K562 (cell line): Measurements from ENCODE around the gene TGFBR1. TPM values are rescaled to one million over a fixed set of nuclear protein-coding genes. Genes with fewer than 3 reads are reported as not detected.

Experiments
- ATAC-seq: fragments of 200-7000 bp; cut with Tn5 transposase; 3 replicates; pipeline ENCODE4 v1.9.1; 2020; ENCODE audit warnings: moderate library complexity
- BruUV-seq: library from RNA; stranded (reverse); fragments of 400-500 nt; replicated peaks from 2 replicates; lab custom pipeline; 2021; lab: Mats Ljungman, UMichigan
- CTCF ChIA-PET: fragments of 300-600 bp; formaldehyde crosslinking; extraction: SDS; loops from one replicate; lab custom pipeline; 2021; ENCODE audit warnings: low intra/inter-chr PET ratio; lab: Yijun Ruan, JAX
- POLR2A ChIA-PET: fragments of 300-600, 350-650 bp; sonication (Branson Sonifier 250); formaldehyde crosslinking; extraction: SDS; loops from one replicate; lab custom pipeline; 2021; ENCODE audit warnings: antibody characterized with exemption, inconsistent platforms; lab: Yijun Ruan, JAX
- DNase-seq, 4 experiments: peaks; one replicate each; pipeline versions ENCODE4 v3.0.0 to v3.0.0-alpha.2; 2011 to 2018; ENCODE audit warnings: low spot score in 3 of 4, mixed read lengths in 3 of 4; ENCODE audit errors: extremely low read depth in 1 of 4
- FAIRE-seq: peaks from 2 replicates; lab custom pipeline; 2011; peaks lifted over from hg19 to GRCh38; lab: Jason Lieb, UNC
- H2AFZ ChIP-seq: 2 replicates; pipeline ENCODE4 v1.6.0; 2011; ENCODE audit warnings: low read depth, low read length, control low read depth, inconsistent platforms
- H3K27ac ChIP-seq: fragments of 200-600 bp; 3 replicates; pipeline ENCODE4 v1.8.0; 2011; ENCODE audit warnings: low read depth, mild to moderate bottlenecking, control low read depth, inconsistent platforms, low read length, moderate library complexity, mixed read lengths; ENCODE audit errors: extremely low read depth
- H3K27me3 ChIP-seq, 2 experiments: fragments of 300-600 bp in 1 of 2; 2 replicates in 1 of 2; 3 replicates in 1 of 2; pipeline versions ENCODE4 v1.6.0 to v1.8.0; 2011; ENCODE audit warnings: inconsistent platforms in 2 of 2, low read length in 2 of 2, mild to moderate bottlenecking in 1 of 2, mixed read lengths in 1 of 2, moderate library complexity in 1 of 2; ENCODE audit not compliant: control insufficient read depth in 2 of 2, insufficient read depth in 2 of 2
- H3K36me3 ChIP-seq: fragments of 300-600 bp; 3 replicates; pipeline ENCODE4 v1.8.0; 2011; ENCODE audit warnings: mild to moderate bottlenecking, low read length, inconsistent platforms; ENCODE audit not compliant: control insufficient read depth, insufficient read depth
- H3K4me1 ChIP-seq, 2 experiments: fragments of 200-600 bp in 1 of 2; replicated peaks in 1 of 2; 2 replicates in 1 of 2; 3 replicates in 1 of 2; pipeline versions ENCODE4 v1.5.1 to v1.8.0; 2011; ENCODE audit warnings: inconsistent platforms in 2 of 2, low read length in 2 of 2, mild to moderate bottlenecking in 1 of 2, mixed read lengths in 1 of 2, moderate library complexity in 1 of 2; ENCODE audit not compliant: control insufficient read depth in 2 of 2, insufficient read depth in 2 of 2
- H3K4me2 ChIP-seq: 2 replicates; pipeline ENCODE4 v1.6.1; 2011; ENCODE audit warnings: low read length, control low read depth, inconsistent platforms, mixed read lengths; ENCODE audit not compliant: insufficient read depth
- H3K4me3 ChIP-seq: fragments of 200-600 bp; sonication (generic), shearing (Covaris generic); 2 replicates; pipeline ENCODE4 v1.5.1; 2016; ENCODE audit warnings: control low read depth, inconsistent platforms
- H3K79me2 ChIP-seq: fragments of 200-600 bp; 3 replicates; pipeline ENCODE4 v1.8.0; 2011; ENCODE audit warnings: low read length, inconsistent platforms; ENCODE audit not compliant: control insufficient read depth, insufficient read depth
- H3K9ac ChIP-seq, 2 experiments: 2 replicates each; pipeline versions ENCODE4 v1.6.0 to v1.6.1; 2011; ENCODE audit warnings: low read depth in 2 of 2, low read length in 2 of 2, control low read depth in 1 of 2, inconsistent platforms in 1 of 2, mild to moderate bottlenecking in 1 of 2, mixed read lengths in 1 of 2; ENCODE audit not compliant: insufficient read depth in 1 of 2
- H3K9me1 ChIP-seq: one replicate; pipeline ENCODE4 v1.6.0; 2011; ENCODE audit warnings: inconsistent platforms, mild to moderate bottlenecking, low read length, moderate library complexity; ENCODE audit not compliant: control insufficient read depth, insufficient read depth
- H3K9me3 ChIP-seq: replicated peaks from 2 replicates; pipeline ENCODE4 v1.5.1; 2011; ENCODE audit warnings: low read depth, low read length, inconsistent platforms; ENCODE audit not compliant: control insufficient read depth, insufficient read depth
- H4K20me1 ChIP-seq: replicated peaks from 2 replicates; pipeline ENCODE4 v1.6.1; 2011; ENCODE audit warnings: low read length, inconsistent platforms, mixed read lengths; ENCODE audit not compliant: control insufficient read depth, insufficient read depth
- CBX1 ChIP-seq: sonication (generic); IDR thresholded peaks from 2 replicates; pipeline ENCODE4 v1.6.1; 2016; ENCODE audit warnings: antibody characterized with exemption, low read depth, mild to moderate bottlenecking
- CTBP1 ChIP-seq: fragments of 450-650 bp; IDR thresholded peaks from 2 replicates; pipeline ENCODE4 v1.6.1; 2016; ENCODE audit warnings: borderline replicate concordance
- DDX20 ChIP-seq: fragments of 450-650 bp; IDR thresholded peaks from 2 replicates; pipeline ENCODE4 v1.6.1; 2016; ENCODE audit warnings: missing genetic modification characterization, low read depth, mild to moderate bottlenecking, missing compliant biosample characterization, moderate library complexity
- FOXP1 ChIP-seq: sonication (generic); formaldehyde crosslinking; IDR thresholded peaks from 2 replicates; pipeline ENCODE4 v1.8.0; 2022; ENCODE audit warnings: mild to moderate bottlenecking, missing genetic modification reagents
- NCOA4 ChIP-seq: fragments of 450-650 bp; IDR thresholded peaks from 2 replicates; pipeline ENCODE4 v1.6.1; 2018; ENCODE audit warnings: mild to moderate bottlenecking; ENCODE audit not compliant: partially characterized antibody
- NCOA6 ChIP-seq: fragments of 450-650 bp; IDR thresholded peaks from 2 replicates; pipeline ENCODE4 v1.6.1; 2017; ENCODE audit warnings: mild to moderate bottlenecking
- NFXL1 ChIP-seq: fragments of 450-650 bp; formaldehyde crosslinking; IDR thresholded peaks from 2 replicates; pipeline ENCODE4 v1.4.0; 2021; ENCODE audit warnings: mild to moderate bottlenecking
- SMAD4 ChIP-seq: fragments of 250-450 bp; sonication (Bioruptor Pico); conservative IDR thresholded peaks from 2 replicates; pipeline ENCODE4 v1.8.0; 2021; ENCODE audit warnings: inconsistent platforms, mild to moderate bottlenecking, moderate library complexity
- TEAD4 ChIP-seq, 2 experiments: sonication (generic) in 1 of 2; formaldehyde crosslinking in 1 of 2; IDR thresholded peaks; 2 replicates each; pipeline versions ENCODE4 v1.6.1 to v1.8.0; 2012 to 2022; ENCODE audit warnings: borderline replicate concordance in 1 of 2, inconsistent platforms in 1 of 2, low read length in 1 of 2, mild to moderate bottlenecking in 1 of 2, missing genetic modification reagents in 1 of 2
- ZNF12 ChIP-seq: sonication (generic); formaldehyde crosslinking; IDR thresholded peaks from 2 replicates; pipeline ENCODE4 v1.4.0; 2020; ENCODE audit warnings: mild to moderate bottlenecking, missing genetic modification reagents
- ZNF146 ChIP-seq: IDR thresholded peaks from one replicate; pipeline ENCODE4 v1.6.1; 2018; ENCODE audit warnings: missing compliant biosample characterization; ENCODE audit not compliant: unreplicated experiment
- ZNF165 ChIP-seq: fragments of 250-450 bp; sonication (Bioruptor Pico); IDR thresholded peaks from 2 replicates; pipeline ENCODE4 v1.4.0; 2020; ENCODE audit warnings: borderline replicate concordance
- ZNF263 ChIP-seq: sonication (generic); formaldehyde crosslinking; IDR thresholded peaks from 2 replicates; pipeline ENCODE4 v1.8.0; 2022; ENCODE audit warnings: mild to moderate bottlenecking, missing genetic modification reagents, borderline replicate concordance
- ZNF668 ChIP-seq: fragments of 250-450 bp; sonication (Bioruptor Pico); IDR thresholded peaks from 2 replicates; pipeline ENCODE4 v1.8.0; 2022; ENCODE audit warnings: mild to moderate bottlenecking, inconsistent platforms
- ZNF79 ChIP-seq: fragments of 250-450 bp; sonication (Bioruptor Pico); IDR thresholded peaks from 2 replicates; pipeline ENCODE4 v1.4.0; 2020; ENCODE audit warnings: low read depth, mild to moderate bottlenecking, moderate library complexity
- WGBS: fragments of 100-300 bp; shearing (Covaris generic); methylation state at CpG from one replicate; pipeline ENCODE4 v1.1.6; 2016; ENCODE audit warnings: low coverage, mixed read lengths; ENCODE audit not compliant: insufficient coverage; ENCODE audit errors: missing lambda C conversion rate; 5-methylcytosine and 5-hydroxymethylcytosine counted together
- in situ Hi-C: fragments of 300-500 bp; cut with MboI; formaldehyde crosslinking; loops from 4 replicates; pipeline ENCODE4 v1.15.0; 2018; ENCODE audit warnings: inconsistent platforms, mixed read lengths
- intact Hi-C: fragments of 100-400 bp; cut with micrococcal nuclease; formaldehyde crosslinking; loops from 2 replicates; pipeline ENCODE4 v1.14.2; 2022
- polyA plus RNA-seq, 8 experiments: library from polyadenylated mRNA; depleted of rRNA in 4 of 8; stranded (reverse) in 5 of 8; unstranded in 3 of 8; fragments of >200 nt; fragmentation: Nextera tagmentation in 2 of 8; fragmentation: Illumina TruSeq in 1 of 8; extraction: Ambion mirVana in 2 of 8; extraction: Trizol in 1 of 8; gene quantifications; 2 replicates each; pipeline versions ENCODE4 v1.2.1 to v1.2.3, GENCODE V29; 2011 to 2014; ENCODE audit warnings: inconsistent platforms in 1 of 8, missing spikeins in 1 of 8
- total RNA-seq, 7 experiments: library from RNA; depleted of rRNA in 6 of 7; stranded (reverse); fragments of >200 nt in 6 of 7; fragmentation: Illumina TruSeq in 2 of 7; extraction: Trizol in 2 of 7; gene quantifications; 2 replicates each; pipeline versions ENCODE4 v1.2.1 to v1.2.3, GENCODE V29; 2011 to 2021; ENCODE audit warnings: low replicate concordance in 1 of 7
- TF ChIP-seq, protein P1 (sequence below): fragments of 200-800 bp; sonication (Bioruptor generic); IDR thresholded peaks from 2 replicates; pipeline ENCODE4 v1.6.1; 2016; ENCODE audit warnings: missing genetic modification characterization, missing compliant biosample characterization
- TF ChIP-seq, protein P2 (sequence below): fragments of 250-450 bp; sonication (Bioruptor Pico); IDR thresholded peaks from 2 replicates; pipeline ENCODE4 v1.8.0; 2022; ENCODE audit warnings: inconsistent platforms, mild to moderate bottlenecking, moderate library complexity, borderline replicate concordance

Gene TGFBR1
- total and polyA plus RNA-seq, 9 of the 15 experiments (the other 6 are each of a cell fraction or from before 2014, with no cell fraction given): 15.5 to 62.4 (median 42.7) TPM

DNA sequence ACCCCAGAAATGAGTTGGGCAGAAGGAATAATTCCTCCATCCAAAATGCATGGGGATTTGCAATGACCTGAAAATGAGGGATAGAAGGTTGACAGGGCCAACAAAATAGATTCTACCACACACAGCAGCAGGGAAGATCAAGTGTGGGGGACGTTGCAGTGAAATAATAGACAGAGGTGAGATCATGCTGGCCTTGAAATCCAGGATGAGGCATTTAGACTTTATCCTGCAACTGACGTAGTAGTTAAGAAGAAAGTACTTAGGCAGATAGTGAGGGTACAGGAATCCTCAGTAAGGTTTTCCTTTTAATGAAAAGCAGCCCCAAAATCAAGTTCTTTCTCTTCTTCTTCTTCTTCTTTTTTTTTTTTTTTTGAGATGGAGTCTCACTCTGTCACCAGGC lies 31.6 kb upstream of the TGFBR1 start:
- BruUV-seq: no TSS peak
- FAIRE-seq (no peak), ATAC-seq (no peak), DNase-seq (no peak)
- in situ Hi-C loops: no loop called here
- Histone ChIP-seq H3K4me3 (no peak overlapping the region), H3K9me1 (no peaks in the 10 kb centered on the region), H3K4me2 (no peak overlapping the region), H3K4me1 (peaks cover 29 to 60% of the 10 kb centered on the region in 2 experiments), H4K20me1 (no peaks in the 10 kb centered on the region), H3K9ac (peak overlapping the region in 1 of 2 experiments; percentile 30; a peak in 2 of 4 replicates), H2AFZ (peak overlapping the region; percentile 92), H3K9me3 (no peaks in the 10 kb centered on the region), H3K36me3 (no peaks in the 10 kb centered on the region), H3K27me3 (no peaks in the 10 kb centered on the region), H3K79me2 (peaks cover 10% of the 10 kb centered on the region; the same call in 2 of the 3 replicates), H3K27ac (peak overlapping the region; percentile 96)
- CTCF ChIA-PET: no interaction called here
- intact Hi-C loops: no loop called here
- WGBS: 56% methylated on average over 2 of the region's 2 CpGs
- POLR2A ChIA-PET: interaction anchor here (2.5 kb wide), 1 partner anchor 21 kb away, joined by 20 read pairs; no protein-coding TSS in a partner anchor
- TF ChIP-seq ZNF263 (CRISPR knock-in tag) (no peak), NFXL1 (CRISPR knock-in tag) (0 out of 2 replicates have a peak, but pooled peaks have one; percentile 23), ZNF79 (CRISPR knock-in tag) (no peak), NCOA6 (no peak), SMAD4 (CRISPR knock-in tag) (no peak), ZNF165 (CRISPR knock-in tag) (no peak), ZNF12 (CRISPR knock-in tag) (no peak), ZNF146 (no peak), FOXP1 (no peak), NCOA4 (no peak), DDX20 (tag) (no peak), ZNF668 (no peak), CBX1 (no peak), TEAD4 (IDR thresholded peaks at IDR 0.05; ENCODE audit: low read length) (no peak), TEAD4 (CRISPR knock-in tag; IDR thresholded peaks at IDR 0.05; ENCODE audit: borderline replicate concordance) (no peak), CTBP1 (no peak)
- TF ChIP-seq, protein P1, sequence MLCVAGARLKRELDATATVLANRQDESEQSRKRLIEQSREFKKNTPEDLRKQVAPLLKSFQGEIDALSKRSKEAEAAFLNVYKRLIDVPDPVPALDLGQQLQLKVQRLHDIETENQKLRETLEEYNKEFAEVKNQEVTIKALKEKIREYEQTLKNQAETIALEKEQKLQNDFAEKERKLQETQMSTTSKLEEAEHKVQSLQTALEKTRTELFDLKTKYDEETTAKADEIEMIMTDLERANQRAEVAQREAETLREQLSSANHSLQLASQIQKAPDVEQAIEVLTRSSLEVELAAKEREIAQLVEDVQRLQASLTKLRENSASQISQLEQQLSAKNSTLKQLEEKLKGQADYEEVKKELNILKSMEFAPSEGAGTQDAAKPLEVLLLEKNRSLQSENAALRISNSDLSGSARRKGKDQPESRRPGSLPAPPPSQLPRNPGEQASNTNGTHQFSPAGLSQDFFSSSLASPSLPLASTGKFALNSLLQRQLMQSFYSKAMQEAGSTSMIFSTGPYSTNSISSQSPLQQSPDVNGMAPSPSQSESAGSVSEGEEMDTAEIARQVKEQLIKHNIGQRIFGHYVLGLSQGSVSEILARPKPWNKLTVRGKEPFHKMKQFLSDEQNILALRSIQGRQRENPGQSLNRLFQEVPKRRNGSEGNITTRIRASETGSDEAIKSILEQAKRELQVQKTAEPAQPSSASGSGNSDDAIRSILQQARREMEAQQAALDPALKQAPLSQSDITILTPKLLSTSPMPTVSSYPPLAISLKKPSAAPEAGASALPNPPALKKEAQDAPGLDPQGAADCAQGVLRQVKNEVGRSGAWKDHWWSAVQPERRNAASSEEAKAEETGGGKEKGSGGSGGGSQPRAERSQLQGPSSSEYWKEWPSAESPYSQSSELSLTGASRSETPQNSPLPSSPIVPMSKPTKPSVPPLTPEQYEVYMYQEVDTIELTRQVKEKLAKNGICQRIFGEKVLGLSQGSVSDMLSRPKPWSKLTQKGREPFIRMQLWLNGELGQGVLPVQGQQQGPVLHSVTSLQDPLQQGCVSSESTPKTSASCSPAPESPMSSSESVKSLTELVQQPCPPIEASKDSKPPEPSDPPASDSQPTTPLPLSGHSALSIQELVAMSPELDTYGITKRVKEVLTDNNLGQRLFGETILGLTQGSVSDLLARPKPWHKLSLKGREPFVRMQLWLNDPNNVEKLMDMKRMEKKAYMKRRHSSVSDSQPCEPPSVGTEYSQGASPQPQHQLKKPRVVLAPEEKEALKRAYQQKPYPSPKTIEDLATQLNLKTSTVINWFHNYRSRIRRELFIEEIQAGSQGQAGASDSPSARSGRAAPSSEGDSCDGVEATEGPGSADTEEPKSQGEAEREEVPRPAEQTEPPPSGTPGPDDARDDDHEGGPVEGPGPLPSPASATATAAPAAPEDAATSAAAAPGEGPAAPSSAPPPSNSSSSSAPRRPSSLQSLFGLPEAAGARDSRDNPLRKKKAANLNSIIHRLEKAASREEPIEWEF (CRISPR knock-in tag): 0 out of 2 replicates have a peak, but pooled peaks have one; percentile 78
- TF ChIP-seq, protein P2, sequence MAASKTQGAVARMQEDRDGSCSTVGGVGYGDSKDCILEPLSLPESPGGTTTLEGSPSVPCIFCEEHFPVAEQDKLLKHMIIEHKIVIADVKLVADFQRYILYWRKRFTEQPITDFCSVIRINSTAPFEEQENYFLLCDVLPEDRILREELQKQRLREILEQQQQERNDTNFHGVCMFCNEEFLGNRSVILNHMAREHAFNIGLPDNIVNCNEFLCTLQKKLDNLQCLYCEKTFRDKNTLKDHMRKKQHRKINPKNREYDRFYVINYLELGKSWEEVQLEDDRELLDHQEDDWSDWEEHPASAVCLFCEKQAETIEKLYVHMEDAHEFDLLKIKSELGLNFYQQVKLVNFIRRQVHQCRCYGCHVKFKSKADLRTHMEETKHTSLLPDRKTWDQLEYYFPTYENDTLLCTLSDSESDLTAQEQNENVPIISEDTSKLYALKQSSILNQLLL (CRISPR knock-in tag): no peak
